ENCODE data around the gene UQCRHL.
A peak's percentile ranks its signal among the peaks of the same experiment; 100 is the strongest.

UQCRHL gene

DNA sequence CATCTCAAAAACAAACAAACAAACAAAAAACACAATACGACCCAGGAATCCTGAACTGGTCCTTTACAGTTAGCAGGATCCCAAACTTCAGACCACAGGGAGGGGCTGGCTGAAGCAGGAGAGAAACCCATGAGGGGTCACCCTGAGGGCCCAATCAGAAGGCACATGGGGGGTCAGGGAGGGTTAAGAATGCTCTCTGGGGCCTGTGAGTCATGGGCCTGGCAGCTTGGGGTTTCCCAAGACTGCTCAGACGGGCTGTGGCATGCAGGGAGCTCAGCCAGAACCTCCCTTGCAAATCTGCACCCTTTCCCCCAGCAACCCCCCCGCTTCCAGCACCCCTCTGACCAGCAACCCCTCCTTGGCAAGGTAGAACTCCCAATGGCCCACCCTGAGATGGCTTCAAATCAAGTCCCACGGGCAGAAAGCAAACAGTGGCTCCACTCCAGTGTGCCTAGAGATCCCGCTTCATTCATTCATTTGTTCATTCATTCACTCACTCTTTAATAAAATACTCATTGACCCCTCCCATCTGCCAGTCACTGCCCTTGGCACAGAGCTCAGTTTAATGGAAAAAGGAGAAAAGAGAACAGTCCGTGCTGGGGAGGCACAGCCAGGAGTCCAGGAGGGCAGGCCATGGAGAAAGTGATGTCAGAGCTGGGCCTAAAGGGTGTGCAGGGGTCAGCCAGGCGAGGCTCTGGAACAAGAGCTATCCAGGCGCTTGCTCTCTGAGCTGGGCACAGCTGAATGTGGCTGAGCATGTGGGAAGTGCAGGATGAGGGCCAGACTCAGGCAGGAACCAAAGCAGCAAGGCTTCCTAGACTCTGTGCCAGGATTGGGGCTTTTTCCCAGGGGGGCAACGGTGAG lies 8.2 kb downstream of the UQCRHL start:
- peak in 1 of 2 donors; percentile 12 for DNase-seq (ENCODE audit: low read depth in 2 of 2)

GRCh38 chr1:15797614-15798390 lies 9.6 kb downstream of the UQCRHL start:
- DNase-seq (ENCODE audit: low read depth in 2 of 2) = no peak

DNA sequence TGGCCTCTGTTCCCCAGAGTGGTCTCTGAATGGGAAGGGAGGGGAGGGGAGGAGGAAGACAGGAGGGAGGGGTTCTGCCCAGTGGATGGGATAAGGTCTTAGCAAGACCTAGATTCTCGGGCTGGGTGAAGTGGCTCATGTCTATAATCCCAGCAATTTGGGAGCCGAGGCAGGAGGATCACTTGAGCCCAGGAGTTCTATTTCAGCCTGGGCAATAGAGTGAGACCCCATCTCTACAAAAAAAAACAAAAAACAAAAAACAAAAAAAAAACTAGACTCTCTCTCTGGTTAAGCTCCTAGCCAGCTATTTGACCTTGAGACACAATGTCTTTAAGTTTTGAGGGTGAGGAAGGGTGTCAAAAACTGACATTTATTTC lies 11.4 kb downstream of the UQCRHL start:
- no peak for DNase-seq (ENCODE audit: low read depth in 2 of 2)

DNA sequence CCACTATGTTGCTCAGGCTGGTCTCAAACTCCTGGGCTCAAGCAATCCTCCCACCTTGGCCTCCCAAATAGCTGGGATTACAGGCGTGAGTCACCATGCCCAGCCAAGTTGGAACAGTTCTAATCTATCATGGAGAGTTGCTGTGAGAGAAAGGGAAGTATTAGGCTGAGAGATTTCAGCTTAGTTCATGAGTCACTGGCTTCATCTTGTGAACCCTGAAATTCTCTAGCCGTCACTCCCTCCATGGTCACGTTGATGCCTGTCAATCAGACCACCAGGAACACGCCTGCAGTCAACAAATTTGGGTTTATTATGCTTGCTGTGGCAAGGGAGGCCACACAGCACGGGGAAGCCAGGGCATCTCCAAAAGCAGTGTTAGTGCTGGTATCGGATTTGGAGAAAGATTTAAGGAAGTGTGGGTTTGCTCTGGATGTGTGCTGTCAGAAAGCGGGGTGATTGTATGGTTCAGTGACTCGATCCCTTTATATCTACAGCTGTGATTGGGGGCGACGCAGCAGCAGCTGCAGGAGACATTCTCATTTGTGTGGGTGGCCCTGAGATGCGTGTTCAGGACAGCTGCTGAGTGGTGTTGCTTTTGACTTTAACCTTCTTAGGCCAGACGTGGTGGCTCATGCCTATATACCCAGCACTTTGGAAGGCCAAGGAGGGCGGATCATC lies 18.7 kb downstream of the UQCRHL start:
- DNase-seq (ENCODE audit: low read depth in 2 of 2) = no peak

DNA sequence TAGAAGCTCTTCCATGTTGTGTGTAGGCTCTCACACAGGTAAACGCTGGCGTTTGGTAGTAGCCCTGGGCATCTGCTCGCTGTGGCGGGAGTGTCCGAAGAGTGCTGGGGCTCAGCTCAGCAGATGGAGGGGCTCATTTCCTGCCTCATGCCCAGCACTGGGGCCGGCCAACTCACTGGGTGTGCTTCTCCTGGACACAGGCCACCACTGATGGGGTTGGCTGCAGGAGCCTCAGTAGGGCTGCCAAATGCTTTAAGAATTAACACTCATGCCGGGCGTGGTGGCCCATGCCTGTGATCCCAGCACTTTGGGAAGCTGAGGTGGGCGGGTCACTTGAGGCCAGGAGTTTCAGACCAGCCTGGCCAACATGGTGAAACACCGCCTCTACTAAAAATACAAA lies 20.9 kb downstream of the UQCRHL start:
- DNase-seq (ENCODE audit: low read depth in 2 of 2) = no peak

- DNase-seq (ENCODE audit: low read depth in 2 of 2) = no peak
Measured at GRCh38 chr1:15785683-15786082, 21.8 kb downstream of the UQCRHL start.

DNA sequence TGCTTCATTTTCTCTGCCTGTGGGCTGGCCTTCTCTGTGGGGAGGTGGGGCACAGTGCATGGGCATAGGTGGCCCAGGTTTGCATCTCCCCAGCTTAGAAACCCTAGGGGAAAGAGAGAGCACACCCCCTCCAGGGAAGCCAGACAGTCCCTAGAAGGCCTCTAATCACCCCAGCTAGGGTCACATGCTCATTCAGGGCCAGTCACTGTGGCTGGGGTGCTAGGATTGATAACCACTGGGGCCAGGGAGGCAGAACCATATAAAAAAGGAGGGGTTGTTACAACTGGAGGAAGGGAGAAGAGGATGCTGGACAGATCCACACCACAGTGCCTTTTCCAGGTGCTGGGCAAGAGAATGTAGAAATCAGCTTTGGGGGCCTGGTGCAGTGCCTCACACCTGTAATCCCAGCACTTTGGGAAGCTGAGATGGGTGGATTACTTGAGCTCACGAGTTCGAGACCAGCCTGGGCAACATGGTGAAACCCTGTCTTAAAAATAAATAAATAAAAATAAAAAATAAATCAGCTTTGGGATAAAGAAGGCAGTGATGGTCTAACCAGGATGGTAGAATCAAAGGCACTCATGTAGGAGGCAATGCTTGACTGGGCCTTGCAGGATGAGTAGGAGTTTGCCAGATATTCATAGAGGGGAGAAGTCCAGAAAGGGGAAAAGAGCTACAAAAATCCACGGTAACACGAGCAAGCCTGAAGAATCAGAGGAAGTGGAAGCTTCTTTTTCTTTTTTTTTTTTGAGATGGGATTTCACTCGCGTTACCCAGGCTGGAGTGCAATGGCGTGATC lies 29.3 kb downstream of the UQCRHL start:
- no peak for DNase-seq (ENCODE audit: low read depth in 2 of 2)

DNA sequence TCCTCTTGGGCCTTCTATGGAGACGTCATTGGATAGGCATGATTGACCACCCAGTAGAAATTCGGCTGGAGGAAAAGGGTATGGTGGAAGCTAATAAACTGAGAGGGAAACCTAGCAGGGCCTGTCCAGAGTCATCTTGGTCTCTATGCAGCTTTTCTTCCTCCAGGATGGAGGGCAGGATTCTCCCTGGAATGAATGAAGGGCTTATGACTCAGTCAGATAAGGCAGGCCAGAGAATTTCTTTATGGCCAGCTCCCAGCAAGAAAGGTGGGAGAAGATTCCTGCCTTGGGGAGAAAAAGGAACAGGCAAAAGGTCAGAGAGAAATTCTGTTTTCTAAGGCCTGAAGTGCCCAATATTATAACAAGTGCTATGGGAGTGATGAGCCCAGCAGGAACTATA lies 31.7 kb downstream of the UQCRHL start:
- DNase-seq (ENCODE audit: low read depth in 2 of 2) = no peak

GRCh38 chr1:15771836-15772515 lies 35.5 kb downstream of the UQCRHL start:
- DNase-seq (ENCODE audit: low read depth in 2 of 2) = no peak

DNA sequence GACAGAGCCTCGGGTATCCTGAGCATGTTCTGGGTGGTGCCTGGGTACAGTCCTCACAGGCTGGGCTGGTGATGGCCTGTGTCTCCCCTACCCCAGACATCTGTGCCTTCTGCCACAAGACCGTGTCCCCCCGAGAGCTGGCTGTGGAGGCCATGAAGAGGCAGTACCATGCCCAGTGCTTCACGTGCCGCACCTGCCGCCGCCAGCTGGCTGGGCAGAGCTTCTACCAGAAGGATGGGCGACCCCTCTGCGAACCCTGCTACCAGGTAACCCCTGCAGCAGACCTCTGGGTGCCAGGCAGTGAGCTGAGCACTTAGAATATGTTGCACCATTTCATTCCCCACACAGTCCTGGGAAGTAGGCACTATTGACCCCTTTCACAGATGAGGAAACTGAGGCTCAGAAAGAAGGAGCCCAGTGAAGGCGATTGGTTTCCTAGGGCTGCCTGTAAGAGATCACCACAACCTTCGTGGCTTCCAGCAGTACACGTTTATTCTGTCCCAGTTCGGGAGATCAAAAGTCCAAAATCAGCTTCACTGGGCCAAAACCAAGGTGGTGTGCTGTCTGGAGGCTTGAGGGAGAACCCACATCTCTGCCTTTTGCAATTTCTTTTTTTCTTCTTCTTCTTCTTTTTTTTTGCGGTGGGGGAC lies 37.0 kb downstream of the UQCRHL start:
- no peak for DNase-seq (ENCODE audit: low read depth in 2 of 2)

- DNase-seq (ENCODE audit: low read depth in 2 of 2) = no peak
Measured at GRCh38 chr1:15768388-15768787, 39.1 kb downstream of the UQCRHL start.

DNA sequence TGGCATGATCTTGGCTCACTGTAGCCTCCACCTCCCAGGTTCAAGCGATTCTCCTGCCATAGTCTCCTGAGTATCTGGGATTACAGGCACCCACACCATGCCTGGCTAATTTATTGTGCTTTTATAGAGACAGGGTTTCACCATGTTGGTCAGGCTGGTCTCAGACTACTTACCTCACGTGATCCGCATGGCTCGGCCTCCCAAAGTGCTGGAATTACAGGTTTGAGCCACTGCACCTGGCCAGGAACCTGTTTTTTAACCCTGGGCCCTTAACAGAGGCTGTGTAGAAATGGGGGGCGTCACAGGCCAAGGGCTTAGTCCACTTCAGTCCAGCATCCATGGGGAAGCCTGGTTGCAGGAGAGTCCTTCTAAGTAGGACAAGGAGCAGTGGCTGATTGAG lies 39.5 kb downstream of the UQCRHL start:
- DNase-seq (ENCODE audit: low read depth in 2 of 2) = no peak

GRCh38 chr1:15765495-15766194 lies 41.8 kb downstream of the UQCRHL start:
- DNase-seq (ENCODE audit: low read depth in 2 of 2) = no peak

DNA sequence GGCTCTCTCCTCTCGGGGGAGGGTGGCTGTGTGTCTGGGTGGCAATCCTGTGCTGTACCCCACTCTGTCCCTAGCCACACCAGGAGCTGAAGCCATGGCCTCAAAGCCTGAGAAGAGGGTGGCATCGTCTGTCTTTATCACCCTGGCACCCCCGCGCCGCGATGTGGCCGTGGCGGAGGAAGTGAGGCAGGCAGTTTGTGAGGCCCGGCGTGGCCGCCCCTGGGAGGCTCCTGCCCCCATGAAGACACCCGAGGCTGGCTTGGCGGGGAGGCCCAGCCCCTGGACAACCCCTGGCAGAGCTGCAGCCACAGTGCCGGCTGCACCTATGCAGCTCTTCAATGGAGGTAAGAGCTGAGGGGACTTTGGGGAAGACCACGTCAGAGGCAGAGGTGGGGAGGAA lies 42.6 kb downstream of the UQCRHL start:
- no peak for DNase-seq (ENCODE audit: low read depth in 2 of 2)

DNA sequence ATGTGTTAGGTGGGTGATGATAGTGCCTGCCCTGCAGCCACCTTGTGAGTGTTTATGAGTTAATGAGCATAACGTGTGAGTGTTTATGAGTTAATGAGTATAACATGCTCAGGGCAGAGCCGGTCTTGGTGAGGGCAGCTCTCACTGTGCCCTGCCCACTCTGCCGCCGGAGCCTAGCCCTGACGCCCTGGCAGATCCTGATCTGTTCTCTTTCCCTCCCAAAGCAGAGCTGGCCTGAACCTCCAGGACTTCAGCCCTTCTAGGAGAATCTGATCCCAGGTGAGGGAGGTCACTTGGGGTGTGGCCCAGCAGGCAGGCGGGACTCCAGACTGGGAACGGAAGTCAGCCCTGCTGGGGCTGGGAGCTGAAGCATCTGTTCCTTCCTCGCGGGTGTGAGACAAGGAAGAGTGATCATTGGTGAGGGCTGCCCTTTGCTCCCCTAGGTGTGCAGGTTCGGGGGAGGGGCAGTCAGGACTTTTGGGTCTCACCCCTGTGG lies 43.1 kb downstream of the UQCRHL start:
- no peak for DNase-seq (ENCODE audit: low read depth in 2 of 2)

DNA sequence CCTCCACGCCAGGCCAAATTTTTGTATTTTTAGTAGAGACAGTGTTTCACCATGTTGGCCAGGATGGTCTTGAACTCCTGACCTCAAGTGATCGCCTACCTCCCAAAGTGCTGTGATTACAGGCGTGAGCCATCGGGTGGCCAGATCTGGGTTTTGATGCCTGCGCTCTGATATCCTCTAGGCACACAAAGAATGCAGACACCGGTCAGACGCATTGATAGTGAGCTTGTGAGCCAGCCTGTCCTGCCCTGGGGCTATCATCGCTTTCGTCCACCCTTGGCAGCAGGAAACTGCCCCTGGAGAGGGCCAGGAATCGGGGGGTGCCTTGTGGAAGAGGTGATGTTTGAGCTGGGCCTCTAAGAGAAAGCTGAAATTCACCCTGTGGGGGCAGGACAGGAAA lies 44.9 kb downstream of the UQCRHL start:
- no peak for DNase-seq (ENCODE audit: low read depth in 2 of 2)

- DNase-seq (ENCODE audit: low read depth in 2 of 2) = no peak
Measured at GRCh38 chr1:15761366-15762128, 45.9 kb downstream of the UQCRHL start.

GRCh38 chr1:15760520-15761211 lies 46.8 kb downstream of the UQCRHL start:
- DNase-seq (ENCODE audit: low read depth in 2 of 2) = no peak

Measured in stimulated activated CD4-positive, alpha-beta T cell treated with anti-CD3 and anti-CD28 coated beads, Interleukin-15, amount 100 ng/mL, for 48 hours (primary cell).